Neuron (in vitro differentiated cells): ENCODE measurements around the gene P2RY8.
"Not testable (repeated sequence)": the region's sequence is repeated elsewhere in the genome, so short reads cannot be mapped to it uniquely, and the experiment has no call there.

Experiments
- H2AFZ ChIP-seq: one replicate; pipeline ENCODE4 v1.6.1; 2013; ENCODE audit warnings: low read depth, mild to moderate bottlenecking, inconsistent platforms, low read length, moderate library complexity
- H3K27me3 ChIP-seq: one replicate; pipeline ENCODE4 v1.6.1; 2013; ENCODE audit warnings: low read length; ENCODE audit not compliant: insufficient read depth
- H3K36me3 ChIP-seq: one replicate; pipeline ENCODE4 v1.6.1; 2013; ENCODE audit warnings: low read length; ENCODE audit not compliant: insufficient read depth
- H3K4me1 ChIP-seq: one replicate; pipeline ENCODE4 v1.6.1; 2013; ENCODE audit warnings: low read length; ENCODE audit not compliant: insufficient read depth
- H3K4me3 ChIP-seq: 2 replicates; pipeline ENCODE4 v1.5.1; 2013; ENCODE audit warnings: mild to moderate bottlenecking, low read length, moderate library complexity
- H3K9me3 ChIP-seq: one replicate; pipeline ENCODE4 v1.6.1; 2013; ENCODE audit warnings: low read length

The P2RY8 gene, protein sequence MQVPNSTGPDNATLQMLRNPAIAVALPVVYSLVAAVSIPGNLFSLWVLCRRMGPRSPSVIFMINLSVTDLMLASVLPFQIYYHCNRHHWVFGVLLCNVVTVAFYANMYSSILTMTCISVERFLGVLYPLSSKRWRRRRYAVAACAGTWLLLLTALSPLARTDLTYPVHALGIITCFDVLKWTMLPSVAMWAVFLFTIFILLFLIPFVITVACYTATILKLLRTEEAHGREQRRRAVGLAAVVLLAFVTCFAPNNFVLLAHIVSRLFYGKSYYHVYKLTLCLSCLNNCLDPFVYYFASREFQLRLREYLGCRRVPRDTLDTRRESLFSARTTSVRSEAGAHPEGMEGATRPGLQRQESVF

DNA sequence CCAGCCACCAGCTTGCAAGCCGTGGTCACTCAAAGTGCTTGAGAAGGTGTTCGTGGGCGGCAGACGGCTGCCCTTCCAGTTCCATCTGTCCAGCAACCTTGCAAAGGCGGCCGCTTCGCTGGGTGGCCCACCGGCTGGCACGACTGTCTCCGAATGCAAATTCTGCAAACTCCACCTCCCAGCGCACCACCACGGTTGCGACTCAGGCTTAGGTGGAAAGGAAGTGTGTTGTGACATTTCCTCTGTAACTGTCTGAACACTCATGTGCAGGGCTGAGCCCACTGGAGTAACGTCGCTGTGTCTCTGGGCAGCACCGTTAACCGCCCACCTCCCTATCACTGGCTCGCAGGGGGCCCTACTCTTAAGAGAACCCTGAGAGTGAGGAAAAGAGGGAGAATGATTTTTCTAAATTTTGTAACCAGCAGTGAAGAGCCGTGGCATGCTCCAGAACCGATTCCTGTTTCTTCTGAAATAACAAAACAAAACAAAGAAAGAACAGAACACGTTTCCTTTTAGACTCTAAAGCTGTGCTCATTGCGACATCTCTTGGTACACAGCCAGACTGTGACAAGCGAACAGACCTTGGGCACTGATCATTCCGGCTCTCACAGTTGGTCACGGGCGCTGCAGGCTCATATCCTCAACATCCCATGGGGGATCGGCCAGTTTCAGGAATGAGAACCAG is at the start of gene P2RY8:
Gene P2RY8, minus strand, starts transcription at position 155 of the 685 bp plus-strand sequence. CDS start 70,627 bp downstream, outside the sequence.
- no peaks in the 10 kb centered on the region for H3K9me3 ChIP-seq
- no peaks in the 10 kb centered on the region for H3K36me3 ChIP-seq
- H2AFZ ChIP-seq = no peak within 1 kb of the TSS
- H3K27me3 ChIP-seq = no peaks in the 10 kb centered on the region
- H3K4me1 ChIP-seq = no peaks in the 10 kb centered on the region
- no peak within 1 kb of the TSS for H3K4me3 ChIP-seq

DNA sequence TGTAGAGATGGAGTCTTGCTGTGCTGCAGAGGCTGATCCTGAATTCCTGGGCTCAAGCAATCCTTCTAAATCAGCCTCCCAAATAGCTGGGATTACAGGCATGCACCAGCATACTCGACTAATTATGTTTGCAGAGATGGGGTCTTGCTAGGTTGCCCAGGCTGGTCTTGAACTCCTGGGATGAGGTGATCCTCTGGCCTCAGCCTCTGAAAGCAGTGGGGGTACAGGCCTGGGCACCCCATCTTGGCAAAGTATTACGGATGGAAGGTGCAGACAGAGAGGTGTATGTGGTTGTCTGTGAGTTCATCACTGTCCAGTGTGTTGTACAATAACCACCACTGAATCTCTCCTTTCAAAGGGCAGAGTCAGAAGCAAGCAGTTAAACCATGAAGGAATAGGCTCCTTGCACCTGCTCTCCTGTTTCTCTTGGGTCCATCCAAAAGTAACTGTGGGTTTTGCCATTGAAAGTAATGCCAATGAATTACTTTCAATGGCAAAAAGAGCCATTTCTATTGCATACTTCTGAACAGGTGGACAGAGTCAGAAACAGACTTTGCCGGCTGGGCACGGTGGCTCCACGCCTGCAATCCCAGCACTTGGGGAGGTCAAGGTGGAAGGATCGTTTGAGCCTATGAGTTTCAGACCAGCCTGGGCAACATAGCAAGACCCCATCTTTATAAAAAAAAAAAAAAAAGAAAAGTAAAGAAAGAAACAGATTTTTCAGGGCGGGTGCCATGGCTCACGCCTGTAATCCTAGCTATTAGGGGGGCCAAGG is 47.4 kb upstream of the P2RY8 start:
- Histone ChIP-seq H3K9me3 (no peaks in the 10 kb centered on the region), H3K4me3 (no peak overlapping the region), H3K27me3 (no peaks in the 10 kb centered on the region), H3K4me1 (no peaks in the 10 kb centered on the region), H3K36me3 (no peaks in the 10 kb centered on the region), H2AFZ (no peak overlapping the region)

DNA sequence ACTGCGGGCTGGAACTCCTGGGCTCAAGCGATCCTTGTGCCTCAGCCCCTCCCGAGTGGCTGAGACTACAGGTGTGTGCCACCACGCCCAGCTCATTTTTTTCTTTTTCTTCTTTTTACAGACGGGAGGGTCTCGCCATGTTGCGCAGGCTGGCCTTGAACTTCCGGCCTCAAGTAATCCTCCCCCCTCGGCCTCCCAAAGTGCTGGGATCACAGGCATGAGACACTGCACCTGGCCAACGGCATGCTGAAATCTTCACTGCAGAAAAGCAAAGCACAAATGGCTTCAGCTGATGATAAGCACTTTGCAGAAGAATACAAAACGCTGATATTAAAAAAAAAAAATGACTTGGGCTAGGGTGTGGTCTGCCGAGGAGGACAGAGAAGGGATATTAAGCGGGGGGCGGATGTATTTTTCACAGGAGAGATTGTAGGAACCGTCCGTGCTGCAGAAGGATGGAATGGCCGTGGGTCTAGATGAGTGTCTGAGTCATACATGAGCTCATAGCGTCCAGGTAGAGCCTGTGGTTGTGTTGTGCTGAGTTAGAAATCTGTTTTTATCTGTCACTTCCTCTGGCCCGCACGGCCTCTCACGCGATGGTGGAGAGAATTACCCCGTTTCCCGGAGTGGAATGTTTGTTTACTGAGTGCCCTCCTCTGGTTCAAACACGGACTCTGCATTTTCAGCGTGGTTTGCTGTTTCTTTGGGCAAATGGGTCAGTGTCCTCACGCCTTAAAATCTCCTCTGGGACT is 45.9 kb upstream of the P2RY8 start:
- H3K9me3 ChIP-seq = no peaks in the 10 kb centered on the region
- H3K27me3 ChIP-seq = no peaks in the 10 kb centered on the region
- no peak overlapping the region for H2AFZ ChIP-seq
- no peak overlapping the region for H3K4me3 ChIP-seq
- H3K36me3 ChIP-seq = no peaks in the 10 kb centered on the region
- H3K4me1 ChIP-seq = no peaks in the 10 kb centered on the region

DNA sequence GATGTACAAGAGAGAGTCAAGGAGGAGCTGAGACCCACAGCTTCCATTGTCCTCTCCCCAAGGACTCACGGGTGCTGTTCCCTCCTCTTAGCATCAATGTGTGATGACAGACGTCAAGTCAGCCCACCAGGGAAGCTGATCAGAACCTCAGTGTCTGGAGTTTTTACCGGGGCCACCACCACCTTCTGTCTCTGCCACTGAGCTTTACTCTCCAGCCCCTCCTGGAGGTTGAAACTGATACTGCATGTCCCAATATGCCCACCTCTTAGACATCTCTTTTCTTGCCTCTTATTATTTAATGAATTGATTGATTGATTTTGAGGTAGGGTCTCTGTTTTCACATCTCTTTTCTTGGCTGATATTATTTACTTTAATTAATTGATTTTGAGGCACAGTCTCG is 44.1 kb upstream of the P2RY8 start:
- Histone ChIP-seq H3K4me3 (no peak overlapping the region), H2AFZ (no peak overlapping the region), H3K4me1 (no peaks in the 10 kb centered on the region), H3K27me3 (no peaks in the 10 kb centered on the region), H3K36me3 (no peaks in the 10 kb centered on the region), H3K9me3 (no peaks in the 10 kb centered on the region)

DNA sequence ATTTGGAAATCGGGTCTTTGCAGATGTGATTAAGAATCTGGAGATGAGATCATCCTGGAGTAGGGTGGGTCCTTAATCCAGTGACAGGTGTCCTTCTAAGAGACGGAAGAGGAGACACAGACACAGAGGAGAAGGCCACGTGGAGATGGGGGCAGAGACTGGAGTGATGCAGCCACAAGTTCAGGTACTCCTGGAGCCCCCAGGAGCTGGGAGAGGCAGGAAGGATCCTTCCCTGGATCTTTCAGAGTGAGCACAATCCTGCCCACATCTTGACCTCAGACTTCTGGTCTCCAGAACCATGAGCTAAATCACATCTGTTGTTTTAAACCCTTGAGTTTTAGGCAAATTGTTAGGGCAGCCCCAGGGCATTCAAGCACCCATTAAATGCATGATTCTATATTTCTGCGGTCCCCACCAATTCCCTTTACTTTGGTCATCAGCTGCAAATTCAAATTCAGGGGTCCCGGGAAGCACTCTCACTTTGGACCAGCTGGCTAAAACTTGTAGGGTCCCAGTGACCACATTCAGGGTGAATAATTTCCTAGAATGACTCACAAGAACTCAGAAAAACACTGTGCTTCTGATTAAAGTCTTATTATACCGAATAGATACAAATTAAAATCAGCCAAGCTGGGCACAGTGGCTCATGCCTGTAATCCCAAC is 41.7 kb upstream of the P2RY8 start:
- H3K36me3 ChIP-seq = no peaks in the 10 kb centered on the region
- H3K27me3 ChIP-seq = no peaks in the 10 kb centered on the region
- H3K4me3 ChIP-seq = no peak overlapping the region
- no peak overlapping the region for H2AFZ ChIP-seq
- no peaks in the 10 kb centered on the region for H3K9me3 ChIP-seq
- H3K4me1 ChIP-seq = no peaks in the 10 kb centered on the region

DNA sequence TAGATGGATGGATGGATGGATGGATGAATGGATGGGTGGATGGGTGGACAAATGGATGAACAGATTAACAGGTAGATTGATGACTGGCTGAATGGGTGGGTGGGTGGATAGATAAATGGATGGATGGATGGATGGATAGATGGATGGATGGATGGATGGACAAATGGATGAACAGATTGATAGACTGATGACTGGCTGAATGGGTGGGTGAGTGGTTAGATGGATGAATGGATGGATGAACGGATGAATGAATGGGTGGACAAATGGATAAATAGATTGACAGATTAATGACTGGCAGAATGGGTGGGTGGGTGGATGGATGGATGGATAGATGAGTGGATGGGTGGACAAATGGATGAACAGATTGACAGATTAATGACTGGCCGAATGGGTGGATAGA is 40.9 kb upstream of the P2RY8 start:
- Histone ChIP-seq H3K36me3 (no peaks in the 10 kb centered on the region), H2AFZ (no peak overlapping the region), H3K4me3 (no peak overlapping the region), H3K27me3 (no peaks in the 10 kb centered on the region), H3K4me1 (no peaks in the 10 kb centered on the region), H3K9me3 (no peaks in the 10 kb centered on the region)

DNA sequence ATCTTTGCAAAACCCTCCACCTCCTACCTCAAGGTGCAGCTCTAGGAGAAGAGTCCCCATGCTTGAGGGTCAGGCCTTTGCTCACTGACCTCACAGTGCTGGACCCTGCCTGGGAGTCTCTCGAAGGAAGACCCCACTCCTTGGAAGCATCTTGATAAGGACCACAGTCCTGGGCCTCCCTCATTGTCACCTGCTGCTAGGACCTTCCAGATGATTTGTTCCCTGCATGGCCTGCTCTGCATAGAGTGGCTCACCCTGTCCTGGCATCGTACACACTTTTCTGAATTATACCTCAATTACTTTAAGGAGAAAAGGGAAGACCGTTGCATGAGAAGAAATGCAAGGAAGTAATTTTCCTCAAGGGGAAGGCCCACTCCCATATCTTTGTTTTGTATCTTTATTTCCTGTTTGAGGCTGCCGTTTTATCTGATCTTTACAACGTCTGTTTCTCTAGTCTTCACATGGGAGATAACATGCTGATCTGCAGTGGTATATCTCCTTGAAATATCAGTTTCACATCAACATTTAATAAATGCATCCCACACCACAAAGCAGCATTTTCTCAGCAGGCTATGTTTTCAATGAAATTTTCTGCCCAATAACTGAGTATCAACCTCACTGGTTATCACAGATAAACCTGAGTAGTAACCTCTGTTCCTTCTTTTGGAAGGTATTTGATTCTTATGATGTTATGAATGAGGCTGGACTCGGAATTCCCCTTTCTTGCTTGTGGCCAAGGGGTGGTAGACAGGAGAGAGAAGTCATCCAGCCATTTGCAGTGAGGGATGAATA is 39.4 kb upstream of the P2RY8 start:
- H3K27me3 ChIP-seq = no peaks in the 10 kb centered on the region
- H3K36me3 ChIP-seq = no peaks in the 10 kb centered on the region
- no peaks in the 10 kb centered on the region for H3K4me1 ChIP-seq
- H3K4me3 ChIP-seq = no peak overlapping the region
- H2AFZ ChIP-seq = no peak overlapping the region
- no peaks in the 10 kb centered on the region for H3K9me3 ChIP-seq

DNA sequence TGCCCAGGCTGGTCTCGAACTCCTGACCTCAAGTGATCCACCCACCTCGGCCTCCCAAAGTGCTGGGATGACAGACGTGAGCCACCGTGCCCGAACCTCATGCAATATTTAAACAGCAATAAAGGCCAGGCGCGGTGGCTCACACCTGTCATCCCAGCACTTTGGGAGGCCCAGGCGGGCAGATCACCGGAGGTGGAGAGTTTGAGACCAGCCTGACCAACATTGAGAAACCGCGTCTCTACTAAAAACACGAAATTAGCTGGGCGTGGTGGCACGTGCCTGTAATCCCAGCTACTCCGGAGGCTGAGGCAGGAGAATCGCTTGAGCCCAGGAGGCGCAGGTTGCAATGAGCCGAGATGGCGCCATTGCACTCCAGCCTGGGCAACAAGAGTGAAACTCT is 37.2 kb upstream of the P2RY8 start:
- H3K27me3 ChIP-seq, H3K4me1 ChIP-seq, H3K36me3 ChIP-seq, H3K9me3 ChIP-seq, H2AFZ ChIP-seq, H3K4me3 ChIP-seq: not testable (repeated sequence)

DNA sequence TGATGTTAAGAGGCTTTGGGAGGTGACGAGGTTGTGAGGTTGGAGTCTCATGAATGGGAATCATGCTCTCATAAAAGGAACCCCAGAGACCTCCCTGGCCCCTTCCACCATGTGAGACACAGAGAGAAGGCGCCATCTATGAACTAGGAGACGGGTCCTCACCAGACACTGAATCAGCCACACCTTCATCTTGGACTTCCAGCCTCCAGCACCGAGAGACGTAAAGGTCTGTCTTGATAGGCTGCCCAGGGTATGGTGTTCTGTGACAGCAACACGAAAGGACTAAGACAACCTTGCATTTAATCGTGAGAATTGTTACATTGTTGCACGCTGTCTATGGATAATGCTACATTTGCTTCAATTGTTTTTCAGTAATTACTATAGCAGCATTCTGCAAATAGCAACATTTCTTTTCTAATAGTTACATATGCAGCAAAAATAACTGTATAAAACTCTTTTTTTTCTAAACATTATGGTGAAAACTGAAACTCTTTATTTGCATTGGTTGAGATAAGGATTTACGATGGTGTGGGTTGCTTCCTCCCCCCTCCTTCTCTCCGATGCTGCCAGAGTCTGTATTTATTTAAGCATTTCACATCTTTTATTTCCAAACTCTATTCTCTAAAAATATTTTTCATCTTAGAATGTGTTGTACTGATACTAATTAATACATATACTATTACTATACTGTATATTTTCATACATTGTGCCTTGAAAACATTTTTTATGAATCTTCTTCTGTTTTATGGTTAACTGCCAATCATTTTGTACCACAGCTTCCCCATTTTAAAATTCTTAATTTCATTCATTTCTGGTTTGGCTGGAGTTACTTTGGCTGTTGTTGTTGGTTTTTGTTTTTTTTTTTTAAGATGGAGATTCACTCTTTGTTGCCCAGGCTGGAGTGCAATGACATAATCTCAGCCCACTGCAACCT is 28.0 kb upstream of the P2RY8 start:
- Histone ChIP-seq H3K4me1 (no peaks in the 10 kb centered on the region), H3K36me3 (no peaks in the 10 kb centered on the region), H3K9me3 (no peaks in the 10 kb centered on the region), H3K4me3 (no peak overlapping the region), H2AFZ (no peak overlapping the region), H3K27me3 (no peaks in the 10 kb centered on the region)

DNA sequence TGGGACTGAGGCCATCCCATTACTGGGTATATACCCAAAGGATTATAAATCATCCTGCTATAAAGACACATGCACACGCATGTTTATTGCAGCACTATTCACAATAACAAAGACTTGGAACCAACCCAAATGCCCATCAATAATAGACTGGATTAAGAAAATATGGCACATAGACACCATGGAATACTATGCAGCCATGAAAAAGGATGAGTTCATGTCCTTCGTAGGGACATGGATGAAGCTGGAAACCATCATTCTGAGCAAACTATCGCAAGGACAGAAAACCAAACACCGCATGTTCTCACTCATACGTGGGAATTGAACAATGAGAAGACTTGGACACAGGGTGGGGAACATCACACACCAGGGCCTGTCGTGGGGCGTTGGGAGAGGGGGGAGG is 27.1 kb upstream of the P2RY8 start:
- H3K4me1 ChIP-seq, H2AFZ ChIP-seq, H3K4me3 ChIP-seq, H3K9me3 ChIP-seq, H3K36me3 ChIP-seq, H3K27me3 ChIP-seq: not testable (repeated sequence)

DNA sequence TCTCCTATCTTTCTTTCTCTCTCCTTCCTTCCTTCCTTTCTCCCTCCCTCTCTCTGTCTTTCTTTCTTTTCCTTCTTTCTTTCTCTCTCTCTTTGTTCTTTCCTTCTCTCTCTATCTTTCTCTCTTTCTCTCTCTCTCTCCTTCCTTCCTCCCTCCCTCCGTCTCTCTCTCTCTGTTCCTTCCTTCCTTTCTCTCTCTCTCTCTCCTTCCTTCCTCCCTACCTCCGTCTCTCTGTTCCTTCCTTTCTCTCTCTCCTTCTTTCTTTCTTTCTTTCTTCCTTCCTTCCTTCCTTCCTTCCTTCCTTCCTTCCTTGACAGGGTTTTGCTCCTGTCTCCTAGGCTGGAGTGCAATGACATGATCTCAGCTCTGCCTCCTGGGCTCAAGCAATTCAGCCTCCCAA is 24.2 kb upstream of the P2RY8 start:
- no peak overlapping the region for H2AFZ ChIP-seq
- H3K36me3 ChIP-seq = no peaks in the 10 kb centered on the region
- no peaks in the 10 kb centered on the region for H3K4me1 ChIP-seq
- no peaks in the 10 kb centered on the region for H3K9me3 ChIP-seq
- H3K27me3 ChIP-seq = no peaks in the 10 kb centered on the region
- H3K4me3 ChIP-seq = no peak overlapping the region
